ENCODE results near the gene TSPAN18.

- TF ChIP-seq ZNF510 (tag by site-specific recombination; IDR thresholded peaks at IDR 0.05; ENCODE audit: insufficient replicate concordance) (no peak), ZNF776 (tag by site-specific recombination; IDR thresholded peaks at IDR 0.05; ENCODE audit: borderline replicate concordance) (no peak), CTCF (tag by site-specific recombination; IDR thresholded peaks at IDR 0.05) (no peak), ZNF658 (tag by site-specific recombination; IDR thresholded peaks at IDR 0.05) (no peak), ZNF121 (tag by site-specific recombination; IDR thresholded peaks at IDR 0.05) (no peak), PBX3 (CRISPR knock-in tag; IDR thresholded peaks at IDR 0.05) (no peak), YY1 (tag by site-specific recombination; IDR thresholded peaks at IDR 0.05) (no peak), SETDB1 (IDR thresholded peaks at IDR 0.05; ENCODE audit: insufficient read length, low read length) (no peak), ZBTB11 (tag by site-specific recombination; conservative IDR thresholded peaks at IDR 0.05; ENCODE audit: low read depth) (no peak)
These were observed 239.9 kb downstream of the TSPAN18 start for GRCh38 chr11:44966694-44967093.
